ENCODE data around the gene GIMAP6. TPM values are rescaled to one million over a fixed set of nuclear protein-coding genes. Genes with fewer than 3 reads are reported as not detected.
"Not testable (repeated sequence)": the region's sequence is repeated elsewhere in the genome, so short reads cannot be mapped to it uniquely, and the experiment has no call there.

GIMAP6 gene
- total RNA-seq, result not detected in 3 replicates
- long read RNA-seq, result 0 reads

DNA sequence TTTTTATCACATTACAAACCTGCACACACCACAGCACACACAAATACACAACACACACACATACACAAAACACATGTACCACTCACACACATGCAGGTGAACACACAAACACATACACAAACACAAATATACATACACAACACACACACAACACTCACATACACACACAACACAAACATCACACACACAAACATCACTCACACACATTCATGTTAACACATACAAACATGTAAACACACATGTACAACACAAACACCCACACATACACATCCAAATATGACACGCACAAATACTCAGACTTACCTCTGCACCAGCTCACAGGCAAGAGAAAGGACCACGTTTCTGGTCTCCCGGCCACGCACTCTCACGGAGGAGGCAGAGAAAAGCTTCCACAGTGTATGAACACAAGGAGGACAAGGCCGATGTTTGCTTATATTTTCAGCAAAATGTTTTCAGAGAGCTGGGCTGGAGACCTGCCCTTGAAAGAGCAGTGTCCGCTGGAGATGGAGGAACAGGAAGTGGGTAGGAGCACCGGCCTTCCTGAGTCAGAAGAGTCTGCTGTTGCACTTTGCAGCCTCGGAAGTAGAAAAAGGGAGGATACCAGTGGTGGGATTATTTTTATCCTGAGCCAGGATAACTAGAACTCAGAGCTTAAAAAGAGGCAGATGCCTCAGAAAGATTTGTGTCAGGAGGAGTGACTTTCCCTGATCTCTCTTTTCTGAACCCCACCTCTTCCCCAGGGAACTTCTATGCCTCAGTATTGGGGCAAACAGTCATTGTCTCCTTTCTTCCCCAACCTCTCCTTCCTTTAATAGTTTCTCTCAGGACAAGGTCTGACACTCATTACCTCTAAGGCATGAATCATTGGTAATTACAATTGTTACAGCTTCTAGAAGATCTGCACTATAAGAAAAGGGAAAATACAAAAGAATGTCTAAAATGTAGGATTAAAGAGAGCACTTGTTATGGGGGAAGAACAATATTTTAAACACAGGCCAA lies at the start of gene GIMAP6:
Gene GIMAP6 (minus strand): TSS at position 520 of the 999 bp plus-strand sequence. CDS start 2,243 bp downstream, outside the sequence.
- no peaks in the 10 kb centered on the region for H3K27me3 Mint-ChIP-seq (ENCODE audit: low read depth)
- no peak for TF ChIP-seq CTCF (IDR thresholded peaks at IDR 0.05)
- H3K4me3 Mint-ChIP-seq (ENCODE audit: unreplicated experiment), result no peak within 1 kb of the TSS
- H3K27ac Mint-ChIP-seq (ENCODE audit: unreplicated experiment), result no peak within 1 kb of the TSS
- H3K4me1 Mint-ChIP-seq (ENCODE audit: low read depth), result no peaks in the 10 kb centered on the region
- peaks cover 33% of the 10 kb centered on the region for H3K9me3 Mint-ChIP-seq (ENCODE audit: low read depth)
- no peaks in the 10 kb centered on the region for H3K36me3 Mint-ChIP-seq (ENCODE audit: low read depth)
- DNase-seq (ENCODE audit: low spot score), result no peak

DNA sequence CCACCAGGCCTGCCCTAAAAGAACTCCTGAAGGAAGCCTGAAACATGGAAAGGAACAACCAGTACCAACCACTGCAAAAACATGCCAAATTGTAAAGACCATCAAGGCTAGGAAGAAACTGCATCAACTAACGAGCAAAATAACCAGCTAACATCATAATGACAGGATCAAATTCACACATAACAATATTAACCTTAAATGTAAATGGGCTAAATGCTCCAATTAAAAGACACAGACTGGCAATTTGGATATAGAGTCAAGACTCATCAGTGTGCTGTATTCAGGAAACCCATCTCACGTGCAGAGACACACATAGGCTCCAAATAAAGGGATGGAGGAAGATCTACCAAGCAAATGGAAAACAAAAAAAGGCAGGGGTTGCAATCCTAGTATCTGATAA lies 48.2 kb upstream of the GIMAP6 start:
- H3K9me3 Mint-ChIP-seq (ENCODE audit: low read depth), result peaks cover 12% of the 10 kb centered on the region
- not testable (repeated sequence) for H3K27me3 Mint-ChIP-seq (ENCODE audit: low read depth); H3K4me3 Mint-ChIP-seq (ENCODE audit: unreplicated experiment); H3K36me3 Mint-ChIP-seq (ENCODE audit: low read depth); DNase-seq (ENCODE audit: low spot score); H3K27ac Mint-ChIP-seq (ENCODE audit: unreplicated experiment); H3K4me1 Mint-ChIP-seq (ENCODE audit: low read depth)

GRCh38 chr7:150678601-150679000 lies 46.4 kb upstream of the GIMAP6 start:
- peaks cover 12% of the 10 kb centered on the region for H3K9me3 Mint-ChIP-seq (ENCODE audit: low read depth)
- not testable (repeated sequence) for H3K4me3 Mint-ChIP-seq (ENCODE audit: unreplicated experiment); H3K36me3 Mint-ChIP-seq (ENCODE audit: low read depth); H3K27ac Mint-ChIP-seq (ENCODE audit: unreplicated experiment); H3K4me1 Mint-ChIP-seq (ENCODE audit: low read depth); DNase-seq (ENCODE audit: low spot score); H3K27me3 Mint-ChIP-seq (ENCODE audit: low read depth)

- H3K4me3 Mint-ChIP-seq (ENCODE audit: unreplicated experiment); H3K4me1 Mint-ChIP-seq (ENCODE audit: low read depth); H3K36me3 Mint-ChIP-seq (ENCODE audit: low read depth); H3K27ac Mint-ChIP-seq (ENCODE audit: unreplicated experiment); DNase-seq (ENCODE audit: low spot score); H3K27me3 Mint-ChIP-seq (ENCODE audit: low read depth): not testable (repeated sequence)
- peaks cover 10% of the 10 kb centered on the region for H3K9me3 Mint-ChIP-seq (ENCODE audit: low read depth)
These were observed 44.7 kb upstream of the GIMAP6 start for GRCh38 chr7:150676854-150677253.

DNA sequence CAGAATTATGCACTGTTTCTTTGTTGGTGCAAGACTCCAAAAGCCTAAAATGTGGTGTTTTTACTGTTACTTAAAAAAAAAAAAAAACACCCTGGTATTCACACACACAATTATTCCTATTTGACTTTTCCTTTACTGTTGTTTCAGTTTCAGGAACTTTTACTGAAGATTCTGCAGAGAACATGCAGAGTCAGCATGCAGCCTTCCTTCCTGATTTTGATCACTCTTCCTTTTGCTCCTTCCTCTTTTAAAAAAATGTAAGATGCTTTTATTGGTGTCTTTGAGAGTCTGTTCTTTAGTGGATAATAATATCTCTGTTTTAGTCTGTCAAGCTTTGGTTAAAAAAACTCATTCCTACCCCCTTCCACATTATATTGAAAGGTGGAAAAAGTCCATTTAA lies 44.1 kb upstream of the GIMAP6 start:
- peaks cover 13% of the 10 kb centered on the region for H3K9me3 Mint-ChIP-seq (ENCODE audit: low read depth)
- H3K27me3 Mint-ChIP-seq (ENCODE audit: low read depth); DNase-seq (ENCODE audit: low spot score); H3K4me1 Mint-ChIP-seq (ENCODE audit: low read depth); H3K36me3 Mint-ChIP-seq (ENCODE audit: low read depth); H3K4me3 Mint-ChIP-seq (ENCODE audit: unreplicated experiment); H3K27ac Mint-ChIP-seq (ENCODE audit: unreplicated experiment): not testable (repeated sequence)

GRCh38 chr7:150675714-150676113 lies 43.5 kb upstream of the GIMAP6 start:
- Mint-ChIP-seq H3K4me1 (ENCODE audit: low read depth) (no peaks in the 10 kb centered on the region), H3K9me3 (ENCODE audit: low read depth) (peaks cover 14% of the 10 kb centered on the region), H3K27ac (ENCODE audit: unreplicated experiment) (no peak overlapping the region), H3K27me3 (ENCODE audit: low read depth) (no peaks in the 10 kb centered on the region), H3K36me3 (ENCODE audit: low read depth) (no peaks in the 10 kb centered on the region), H3K4me3 (ENCODE audit: unreplicated experiment) (no peak overlapping the region)
- DNase-seq (ENCODE audit: low spot score), result no peak
- TF ChIP-seq CTCF (IDR thresholded peaks at IDR 0.05), result no peak

DNA sequence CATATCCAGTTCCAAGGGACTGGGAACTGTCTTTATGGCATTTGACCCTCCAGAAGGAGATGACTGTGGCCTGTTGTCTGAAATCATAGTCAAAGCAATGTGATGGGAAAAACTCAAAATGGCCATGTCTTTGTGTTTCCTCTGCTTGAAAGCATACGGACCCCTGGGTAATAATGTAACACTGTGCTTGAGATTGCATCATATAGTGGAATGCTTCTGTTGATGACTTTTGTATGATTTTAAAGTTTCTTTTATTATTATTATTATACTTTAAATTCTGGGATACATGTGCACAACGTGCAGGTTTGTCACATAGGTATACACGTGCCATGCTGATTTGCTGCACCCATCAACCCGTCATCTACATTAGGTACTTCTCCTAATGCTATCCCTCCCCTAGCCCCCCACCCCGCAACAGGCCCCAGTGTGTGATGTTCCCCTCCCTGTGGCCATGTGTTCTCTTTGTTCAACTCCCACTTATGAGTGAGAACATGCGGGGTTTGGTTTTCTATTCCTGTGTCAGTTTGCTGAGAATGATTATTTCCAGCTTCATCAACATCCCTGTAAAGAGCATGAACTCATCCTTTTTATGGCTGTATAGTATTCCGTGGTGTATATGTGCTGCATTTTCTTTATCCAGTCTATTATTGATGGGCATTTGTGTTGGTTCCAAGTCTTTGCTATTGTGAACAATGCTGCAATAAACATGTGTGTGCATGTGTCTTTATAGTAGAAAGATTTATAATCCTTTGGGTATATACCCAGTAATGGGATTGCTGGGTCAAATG lies 39.8 kb upstream of the GIMAP6 start:
- not testable (repeated sequence) for DNase-seq (ENCODE audit: low spot score); H3K27me3 Mint-ChIP-seq (ENCODE audit: low read depth); H3K4me3 Mint-ChIP-seq (ENCODE audit: unreplicated experiment); H3K36me3 Mint-ChIP-seq (ENCODE audit: low read depth); H3K4me1 Mint-ChIP-seq (ENCODE audit: low read depth); H3K27ac Mint-ChIP-seq (ENCODE audit: unreplicated experiment)
- H3K9me3 Mint-ChIP-seq (ENCODE audit: low read depth), result peaks cover 22% of the 10 kb centered on the region
